Measurements from ENCODE around the gene RAB17.

RAB17 gene

GRCh38 chr2:237573721-237574415 is 16.7 kb downstream of the RAB17 start:
- no peaks in the 10 kb centered on the region for H3K36me3 ChIP-seq (ENCODE audit: insufficient read depth, low read length)
- no peaks in the 10 kb centered on the region for H3K9me2 ChIP-seq (ENCODE audit: low read depth, low read length)
- no peaks in the 10 kb centered on the region for H3F3A ChIP-seq (ENCODE audit: insufficient read depth, low read length)
- H3K27me3 ChIP-seq (ENCODE audit: insufficient read depth, low read length): peaks cover 21% of the 10 kb centered on the region
- H3K4me2 ChIP-seq (ENCODE audit: low read length): no peak overlapping the region
- no peak overlapping the region for H3K9ac ChIP-seq (ENCODE audit: low read length)
- H3K27ac ChIP-seq (ENCODE audit: low read depth, low read length, poor library complexity, severe bottlenecking): no peak overlapping the region
- H3K9me3 ChIP-seq (ENCODE audit: low read length): no peaks in the 10 kb centered on the region
- H2AFZ ChIP-seq (ENCODE audit: low read length): no peak overlapping the region
- no peaks in the 10 kb centered on the region for H3K4me1 ChIP-seq (ENCODE audit: insufficient read depth, low read length, severe bottlenecking)
- no peaks in the 10 kb centered on the region for H3K79me2 ChIP-seq (ENCODE audit: insufficient read depth, low read length)
- H4K20me1 ChIP-seq (ENCODE audit: insufficient read depth, low read length): no peaks in the 10 kb centered on the region
- H3K4me3 ChIP-seq (ENCODE audit: low read depth, low read length, poor library complexity, severe bottlenecking): no peak overlapping the region
- no peak for TF ChIP-seq EZH2 (IDR thresholded peaks at IDR 0.05; ENCODE audit: borderline replicate concordance, low read length)
- TF ChIP-seq, protein P1, sequence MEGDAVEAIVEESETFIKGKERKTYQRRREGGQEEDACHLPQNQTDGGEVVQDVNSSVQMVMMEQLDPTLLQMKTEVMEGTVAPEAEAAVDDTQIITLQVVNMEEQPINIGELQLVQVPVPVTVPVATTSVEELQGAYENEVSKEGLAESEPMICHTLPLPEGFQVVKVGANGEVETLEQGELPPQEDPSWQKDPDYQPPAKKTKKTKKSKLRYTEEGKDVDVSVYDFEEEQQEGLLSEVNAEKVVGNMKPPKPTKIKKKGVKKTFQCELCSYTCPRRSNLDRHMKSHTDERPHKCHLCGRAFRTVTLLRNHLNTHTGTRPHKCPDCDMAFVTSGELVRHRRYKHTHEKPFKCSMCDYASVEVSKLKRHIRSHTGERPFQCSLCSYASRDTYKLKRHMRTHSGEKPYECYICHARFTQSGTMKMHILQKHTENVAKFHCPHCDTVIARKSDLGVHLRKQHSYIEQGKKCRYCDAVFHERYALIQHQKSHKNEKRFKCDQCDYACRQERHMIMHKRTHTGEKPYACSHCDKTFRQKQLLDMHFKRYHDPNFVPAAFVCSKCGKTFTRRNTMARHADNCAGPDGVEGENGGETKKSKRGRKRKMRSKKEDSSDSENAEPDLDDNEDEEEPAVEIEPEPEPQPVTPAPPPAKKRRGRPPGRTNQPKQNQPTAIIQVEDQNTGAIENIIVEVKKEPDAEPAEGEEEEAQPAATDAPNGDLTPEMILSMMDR (IDR thresholded peaks at IDR 0.05; ENCODE audit: low read length): no peak

- Histone ChIP-seq H3K4me1 (ENCODE audit: insufficient read depth, low read length, severe bottlenecking) (no peaks in the 10 kb centered on the region), H4K20me1 (ENCODE audit: insufficient read depth, low read length) (no peaks in the 10 kb centered on the region), H3K4me3 (ENCODE audit: low read depth, low read length, poor library complexity, severe bottlenecking) (no peak overlapping the region), H2AFZ (ENCODE audit: low read length) (no peak overlapping the region), H3K27ac (ENCODE audit: low read depth, low read length, poor library complexity, severe bottlenecking) (no peak overlapping the region), H3K79me2 (ENCODE audit: insufficient read depth, low read length) (no peaks in the 10 kb centered on the region), H3K4me2 (ENCODE audit: low read length) (no peak overlapping the region), H3F3A (ENCODE audit: insufficient read depth, low read length) (no peaks in the 10 kb centered on the region), H3K9ac (ENCODE audit: low read length) (no peak overlapping the region), H3K36me3 (ENCODE audit: insufficient read depth, low read length) (no peaks in the 10 kb centered on the region), H3K9me3 (ENCODE audit: low read length) (no peaks in the 10 kb centered on the region), H3K9me2 (ENCODE audit: low read depth, low read length) (no peaks in the 10 kb centered on the region), H3K27me3 (ENCODE audit: insufficient read depth, low read length) (peaks cover 15% of the 10 kb centered on the region)
- no peak for TF ChIP-seq EZH2 (IDR thresholded peaks at IDR 0.05; ENCODE audit: borderline replicate concordance, low read length)
- TF ChIP-seq, protein P1 (IDR thresholded peaks at IDR 0.05; ENCODE audit: low read length): no peak
These were observed 17.8 kb downstream of the RAB17 start for GRCh38 chr2:237572742-237573101.

GRCh38 chr2:237572021-237572741 is 18.4 kb downstream of the RAB17 start:
- TF ChIP-seq, protein P1 (IDR thresholded peaks at IDR 0.05; ENCODE audit: low read length): peak; percentile 97
- TF ChIP-seq EZH2 (IDR thresholded peaks at IDR 0.05; ENCODE audit: borderline replicate concordance, low read length): no peak
- H3K79me2 ChIP-seq (ENCODE audit: insufficient read depth, low read length): no peaks in the 10 kb centered on the region
- H3K9ac ChIP-seq (ENCODE audit: low read length): no peak overlapping the region
- no peaks in the 10 kb centered on the region for H4K20me1 ChIP-seq (ENCODE audit: insufficient read depth, low read length)
- no peaks in the 10 kb centered on the region for H3K9me2 ChIP-seq (ENCODE audit: low read depth, low read length)
- H3K9me3 ChIP-seq (ENCODE audit: low read length): no peaks in the 10 kb centered on the region
- no peak overlapping the region for H3K27ac ChIP-seq (ENCODE audit: low read depth, low read length, poor library complexity, severe bottlenecking)
- no peaks in the 10 kb centered on the region for H3F3A ChIP-seq (ENCODE audit: insufficient read depth, low read length)
- H3K36me3 ChIP-seq (ENCODE audit: insufficient read depth, low read length): no peaks in the 10 kb centered on the region
- H2AFZ ChIP-seq (ENCODE audit: low read length): no peak overlapping the region
- peaks cover 10% of the 10 kb centered on the region; the same call in 1 of the 2 replicates for H3K27me3 ChIP-seq (ENCODE audit: insufficient read depth, low read length)
- H3K4me1 ChIP-seq (ENCODE audit: insufficient read depth, low read length, severe bottlenecking): no peaks in the 10 kb centered on the region
- H3K4me3 ChIP-seq (ENCODE audit: low read depth, low read length, poor library complexity, severe bottlenecking): no peak overlapping the region
- no peak overlapping the region for H3K4me2 ChIP-seq (ENCODE audit: low read length)
